Thyroid gland (tissue), 4 donors: ENCODE results near the gene KIF21A.

Experiments used
- POLR2A ChIP-seq, 2 donors: fragments of 450-650 bp; IDR thresholded peaks; one replicate each; pipeline ENCODE4 v1.6.1; 2017; ENCODE audit warnings: antibody characterized with exemption in 2 of 2, mild to moderate bottlenecking in 2 of 2, moderate library complexity in 1 of 2
- TF ChIP-seq, protein P1 (sequence below), 6 experiments: fragments of 200-600 bp in 3 of 6; fragments of 450-650 bp in 3 of 6; sonication (generic) in 3 of 6; IDR thresholded peaks; one replicate each; pipeline ENCODE4 v1.5.1; 2016 to 2019; ENCODE audit warnings: antibody characterized with exemption in 6 of 6, mild to moderate bottlenecking in 2 of 6, inconsistent platforms in 1 of 6, moderate library complexity in 1 of 6

DNA sequence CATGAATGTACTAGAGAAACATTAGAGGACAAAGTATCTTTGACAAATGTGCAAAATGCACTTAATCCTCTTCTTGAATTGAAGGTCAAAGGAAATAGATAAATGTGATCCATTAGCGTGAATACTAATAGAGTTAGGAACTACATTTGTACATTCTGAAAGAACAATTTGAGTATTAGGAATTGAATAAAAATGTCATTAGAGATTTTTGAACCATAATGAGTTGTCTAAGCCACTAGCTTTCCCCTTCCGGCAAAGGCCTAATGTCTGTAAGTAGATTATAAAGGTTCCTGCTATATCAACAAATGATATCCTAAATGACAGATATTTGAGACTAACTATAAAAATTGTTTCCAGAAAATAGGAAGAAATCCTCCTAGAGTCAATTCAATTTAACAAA, 59.8 kb downstream of the KIF21A start:
- TF ChIP-seq POLR2A (IDR thresholded peaks at IDR 0.05): no peak
- TF ChIP-seq, protein P1, sequence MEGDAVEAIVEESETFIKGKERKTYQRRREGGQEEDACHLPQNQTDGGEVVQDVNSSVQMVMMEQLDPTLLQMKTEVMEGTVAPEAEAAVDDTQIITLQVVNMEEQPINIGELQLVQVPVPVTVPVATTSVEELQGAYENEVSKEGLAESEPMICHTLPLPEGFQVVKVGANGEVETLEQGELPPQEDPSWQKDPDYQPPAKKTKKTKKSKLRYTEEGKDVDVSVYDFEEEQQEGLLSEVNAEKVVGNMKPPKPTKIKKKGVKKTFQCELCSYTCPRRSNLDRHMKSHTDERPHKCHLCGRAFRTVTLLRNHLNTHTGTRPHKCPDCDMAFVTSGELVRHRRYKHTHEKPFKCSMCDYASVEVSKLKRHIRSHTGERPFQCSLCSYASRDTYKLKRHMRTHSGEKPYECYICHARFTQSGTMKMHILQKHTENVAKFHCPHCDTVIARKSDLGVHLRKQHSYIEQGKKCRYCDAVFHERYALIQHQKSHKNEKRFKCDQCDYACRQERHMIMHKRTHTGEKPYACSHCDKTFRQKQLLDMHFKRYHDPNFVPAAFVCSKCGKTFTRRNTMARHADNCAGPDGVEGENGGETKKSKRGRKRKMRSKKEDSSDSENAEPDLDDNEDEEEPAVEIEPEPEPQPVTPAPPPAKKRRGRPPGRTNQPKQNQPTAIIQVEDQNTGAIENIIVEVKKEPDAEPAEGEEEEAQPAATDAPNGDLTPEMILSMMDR (IDR thresholded peaks at IDR 0.05): no peak
